H1 (cell line): Measurements from ENCODE around the gene MOB1B. TPM values are rescaled to one million over a fixed set of nuclear protein-coding genes. Genes with fewer than 3 reads are reported as not detected.

Experiments
- CHD2 ChIP-seq: IDR thresholded peaks from 2 replicates; pipeline ENCODE4 v1.6.1; 2012; ENCODE audit warnings: low read length, improper control_type of control experiment
- EZH2 ChIP-seq: fragments of 200-600 bp; sonication (generic); IDR thresholded peaks from 2 replicates; pipeline ENCODE4 v1.7.1; 2012; ENCODE audit warnings: low read depth, mild to moderate bottlenecking, moderate library complexity, low read length, inconsistent platforms; ENCODE audit not compliant: severe bottlenecking
- FOSL1 ChIP-seq: IDR thresholded peaks from 2 replicates; pipeline ENCODE4 v1.6.1; 2011; ENCODE audit warnings: mild to moderate bottlenecking, low read depth, low read length, moderate library complexity; ENCODE audit not compliant: insufficient read depth
- POU5F1 ChIP-seq: IDR thresholded peaks from 2 replicates; pipeline ENCODE4 v1.6.1; 2011; ENCODE audit warnings: low read depth, mild to moderate bottlenecking, low read length, moderate library complexity
- TCF12 ChIP-seq: IDR thresholded peaks from 2 replicates; pipeline ENCODE4 v1.6.1; 2011; ENCODE audit warnings: low read depth, mild to moderate bottlenecking, low read length
- polyA plus RNA-seq, 7 experiments: library from polyadenylated mRNA; depleted of rRNA in 3 of 7; stranded (reverse) in 5 of 7; unstranded in 2 of 7; fragments of >200 nt in 5 of 7; fragments of 200-250 nt in 2 of 7; gene quantifications; 1 replicate in 5 of 7; 2 replicates in 1 of 7; 4 replicates in 1 of 7; pipeline versions ENCODE4 v1.2.1 to v1.2.3, GENCODE V29; 2011 to 2013; ENCODE audit warnings: missing spikeins in 2 of 7, mixed read lengths in 2 of 7
- total RNA-seq: library from RNA; stranded (reverse); fragmentation: NEBNext Ultra II Directional; extraction: Animal tissue kit (Norgen Biotek cat#: 25700); gene quantifications from 2 replicates; pipeline ENCODE4 v1.2.1, GENCODE V29; 2021

Gene MOB1B
- total and polyA plus RNA-seq, 2 of the 8 experiments (the other 6 are each of a cell fraction or from before 2014, with no cell fraction given), result 3.8 to 33.5 TPM

GRCh38 chr4:70858454-70858853 is 43.7 kb upstream of the MOB1B start (continued):
- no peak for TF ChIP-seq TCF12
- TF ChIP-seq POU5F1, result no peak
- no peak for TF ChIP-seq EZH2
- TF ChIP-seq CHD2, result no peak
- TF ChIP-seq FOSL1, result no peak
